Parathyroid adenoma (tissue), 2 donors: Measurements from ENCODE around the gene HES6.

Experiments
- H2AFZ ChIP-seq: fragments of 300-600 bp; sonication (generic); one replicate; pipeline ENCODE4 v1.7.0; 2017; ENCODE audit warnings: antibody characterized with exemption, mild to moderate bottlenecking
- H3K27ac ChIP-seq: fragments of 300-600 bp; sonication (generic); one replicate; pipeline ENCODE4 v1.7.0; 2017
- H3K27me3 ChIP-seq: fragments of 300-600 bp; sonication (generic); one replicate; pipeline ENCODE4 v1.7.0; 2017; ENCODE audit warnings: low read length; ENCODE audit not compliant: control insufficient read depth, insufficient read depth
- H3K36me3 ChIP-seq: fragments of 300-600 bp; sonication (generic); one replicate; pipeline ENCODE4 v1.7.0; 2017; ENCODE audit warnings: low read length; ENCODE audit not compliant: control insufficient read depth, insufficient read depth
- H3K4me1 ChIP-seq: fragments of 300-600 bp; sonication (generic); one replicate; pipeline ENCODE4 v1.7.0; 2017; ENCODE audit warnings: control low read depth
- H3K4me2 ChIP-seq: fragments of 300-600 bp; sonication (generic); one replicate; pipeline ENCODE4 v1.7.0; 2017; ENCODE audit warnings: low read length
- H3K4me3 ChIP-seq: fragments of 300-600 bp; sonication (generic); one replicate; pipeline ENCODE4 v1.7.0; 2017; ENCODE audit warnings: low read depth, low read length
- H3K79me2 ChIP-seq: fragments of 300-600 bp; sonication (generic); one replicate; pipeline ENCODE4 v1.7.0; 2017; ENCODE audit warnings: control low read depth
- H3K9ac ChIP-seq: fragments of 300-600 bp; sonication (generic); one replicate; pipeline ENCODE4 v1.7.0; 2017; ENCODE audit warnings: mild to moderate bottlenecking
- H3K9me3 ChIP-seq: fragments of 300-600 bp; sonication (generic); one replicate; pipeline ENCODE4 v1.7.0; 2017; ENCODE audit warnings: low read length; ENCODE audit not compliant: control insufficient read depth
- CTCF ChIP-seq: fragments of 300-600 bp; sonication (generic); IDR thresholded peaks from one replicate; pipeline ENCODE4 v1.7.0; 2017; ENCODE audit warnings: antibody characterized with exemption, mild to moderate bottlenecking
- donor health status: primary hyperparathyroidism.

The HES6 gene

DNA sequence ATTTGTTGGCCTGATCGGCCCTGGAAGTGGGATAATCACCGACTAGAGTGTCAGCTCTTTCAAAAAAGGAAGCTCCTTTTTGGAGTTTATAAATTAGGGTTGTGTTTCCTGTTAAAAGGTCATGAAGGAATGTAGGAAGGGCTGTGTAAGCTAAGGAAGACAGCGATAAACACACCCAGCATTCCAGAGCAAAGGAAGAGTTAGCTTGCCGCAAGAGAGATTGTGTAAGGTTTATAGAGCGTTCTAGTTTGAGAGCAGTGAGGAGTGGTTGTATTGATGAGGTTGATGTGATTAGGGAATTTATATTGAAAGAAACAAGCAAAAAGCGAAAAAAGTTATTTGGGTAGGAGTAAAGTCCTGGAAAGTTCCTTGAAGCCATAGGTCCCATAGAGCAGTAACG is 32.8 kb downstream of the HES6 start:
- no peak overlapping the region for H3K27ac ChIP-seq
- H3K27me3 ChIP-seq = no peaks in the 10 kb centered on the region
- H3K4me3 ChIP-seq = no peak overlapping the region
- no peaks in the 10 kb centered on the region for H3K9me3 ChIP-seq
- H3K4me2 ChIP-seq = no peak overlapping the region
- peaks cover 6% of the 10 kb centered on the region for H3K4me1 ChIP-seq
- H3K36me3 ChIP-seq = no peaks in the 10 kb centered on the region
- no peak overlapping the region for H2AFZ ChIP-seq
- H3K79me2 ChIP-seq = peaks cover 9% of the 10 kb centered on the region
- no peak overlapping the region for H3K9ac ChIP-seq
- TF ChIP-seq CTCF = no peak

- H3K36me3 ChIP-seq = no peaks in the 10 kb centered on the region
- peak overlapping the region; percentile 58 for H3K27ac ChIP-seq
- TF ChIP-seq CTCF = no peak
- no peaks in the 10 kb centered on the region for H3K27me3 ChIP-seq
- H3K4me3 ChIP-seq = peak overlapping the region; percentile 50
- no peaks in the 10 kb centered on the region for H3K9me3 ChIP-seq
- no peak overlapping the region for H3K9ac ChIP-seq
- peaks cover 8% of the 10 kb centered on the region for H3K4me1 ChIP-seq
- H3K79me2 ChIP-seq = peaks cover 32% of the 10 kb centered on the region
- peak overlapping the region; percentile 83 for H2AFZ ChIP-seq
- peak overlapping the region; percentile 69 for H3K4me2 ChIP-seq
These were observed 35.7 kb downstream of the HES6 start for GRCh38 chr2:238203973-238204683.

GRCh38 chr2:238203094-238203972 is 36.5 kb downstream of the HES6 start, which contains the start of gene ILKAP:
ILKAP (minus strand) TSS chr2:238203695; CDS start chr2:238203553, 142 bp downstream.
- H2AFZ ChIP-seq = peak within 1 kb of the TSS; percentile 83
- H3K4me2 ChIP-seq = peak within 1 kb of the TSS; percentile 69
- peaks cover 8% of the 10 kb centered on the region for H3K4me1 ChIP-seq
- H3K9me3 ChIP-seq = no peaks in the 10 kb centered on the region
- peaks cover 40% of the 10 kb centered on the region for H3K79me2 ChIP-seq
- no peak for TF ChIP-seq CTCF
- peak within 1 kb of the TSS; percentile 62 for H3K9ac ChIP-seq
- no peaks in the 10 kb centered on the region for H3K27me3 ChIP-seq
- H3K27ac ChIP-seq = peak within 1 kb of the TSS; percentile 58
- H3K4me3 ChIP-seq = peak within 1 kb of the TSS; percentile 66
- no peaks in the 10 kb centered on the region for H3K36me3 ChIP-seq

DNA sequence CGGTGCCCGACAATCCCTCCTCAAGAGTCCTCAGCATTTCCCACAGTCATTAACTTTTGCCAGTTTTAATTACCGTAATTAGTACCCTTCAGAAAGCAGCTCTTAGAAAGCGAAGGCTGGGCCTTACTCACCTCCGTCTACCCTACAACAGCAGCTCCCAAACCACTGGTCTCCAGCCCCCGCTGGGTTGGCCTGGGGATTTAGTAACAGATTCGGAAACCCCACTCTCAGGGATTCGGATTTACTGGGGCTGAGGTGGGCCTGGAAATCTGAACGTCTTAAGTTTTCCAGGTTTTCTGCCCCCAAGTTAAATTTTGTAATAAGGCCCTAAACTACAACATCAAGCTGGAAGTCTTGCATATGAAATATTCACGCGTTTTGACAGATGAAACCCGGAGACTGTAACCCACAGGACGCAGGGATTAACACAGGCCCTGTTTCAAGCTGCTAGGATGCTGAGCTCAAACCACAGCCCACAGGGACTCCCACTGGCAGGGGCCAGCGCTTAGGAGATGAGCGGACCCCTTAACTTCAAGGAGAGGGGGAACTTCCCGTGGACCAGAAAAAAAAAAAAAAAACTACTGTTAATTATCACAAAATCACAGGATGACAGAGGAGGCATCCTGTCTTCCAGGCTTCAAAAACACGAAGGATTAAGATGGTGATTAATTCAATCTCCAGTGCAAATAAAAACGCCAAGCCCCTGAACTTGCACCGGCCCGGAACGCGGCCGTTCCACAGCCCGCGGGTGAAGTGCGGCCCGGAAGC is 37.3 kb downstream of the HES6 start:
- Histone ChIP-seq H3K4me1 (peaks cover 8% of the 10 kb centered on the region), H3K27me3 (no peaks in the 10 kb centered on the region), H3K9me3 (no peaks in the 10 kb centered on the region), H2AFZ (no peak overlapping the region), H3K36me3 (no peaks in the 10 kb centered on the region), H3K4me3 (peak overlapping the region; percentile 66), H3K4me2 (peak overlapping the region; percentile 61), H3K9ac (peak overlapping the region; percentile 14), H3K27ac (peak overlapping the region; percentile 53), H3K79me2 (peaks cover 48% of the 10 kb centered on the region)
- no peak for TF ChIP-seq CTCF
